Left lung (tissue), 10 donors: ENCODE results near the gene STING1. TPM values are rescaled to one million over a fixed set of nuclear protein-coding genes. Genes with fewer than 3 reads are reported as not detected.
A peak's percentile ranks its signal among the peaks of the same experiment; 100 is the strongest.

ENCODE experiments used
- ATAC-seq: fragments of 200-7000 bp; cut with Tn5 transposase; one replicate; pipeline ENCODE4 v1.9.1; 2020; ENCODE audit warnings: moderate library complexity
- DNase-seq, 4 donors: peaks; one replicate each; pipeline ENCODE4 v3.0.0-alpha.2; 2013 to 2020
- H3K27ac ChIP-seq, 2 donors: fragments of 200-600 bp; sonication (generic) in 1 of 2; one replicate each; pipeline versions ENCODE4 v1.5.0 to v1.8.0; 2020 to 2021
- H3K27me3 ChIP-seq, 2 donors: fragments of 200-600 bp; sonication (generic) in 1 of 2; one replicate each; pipeline versions ENCODE4 v1.5.0 to v1.8.0; 2020 to 2021
- H3K36me3 ChIP-seq, 2 donors: fragments of 200-600 bp; sonication (generic) in 1 of 2; one replicate each; pipeline versions ENCODE4 v1.5.0 to v1.8.0; 2020 to 2021
- H3K4me1 ChIP-seq, 2 donors: fragments of 200-600 bp; one replicate each; pipeline ENCODE4 v1.8.0; 2021
- H3K4me3 ChIP-seq, 2 donors: fragments of 200-600 bp; sonication (generic) in 1 of 2; one replicate each; pipeline versions ENCODE4 v1.5.0 to v1.8.0; 2020 to 2021; ENCODE audit warnings: mild to moderate bottlenecking in 1 of 2
- H3K9me3 ChIP-seq, 2 donors: fragments of 200-600 bp; sonication (generic) in 1 of 2; one replicate each; pipeline versions ENCODE4 v1.5.0 to v1.8.0; 2020 to 2021
- CTCF ChIP-seq, 2 donors: fragments of 200-600 bp; sonication (generic) in 1 of 2; IDR thresholded peaks; one replicate each; pipeline versions ENCODE4 v1.5.0 to v1.8.0; 2021; ENCODE audit warnings: antibody characterized with exemption in 2 of 2
- intact Hi-C, 2 donors: fragments of 100-400 bp; cut with DNase I; formaldehyde crosslinking; loops; one replicate each; pipeline versions ENCODE4 v1.11.2 to v1.14.2; 2022
- polyA plus RNA-seq, 6 donors: library from polyadenylated mRNA; unstranded; fragments of 120-200 nt; gene quantifications; one replicate each; pipeline ENCODE4 v1.2.1, GENCODE V29; 2013; ENCODE audit not compliant: insufficient read length in 6 of 6
- total RNA-seq, 2 donors: library from RNA; stranded (reverse); fragmentation: NEBNext Ultra II Directional; extraction: Animal tissue kit (Norgen Biotek cat#: 25700); gene quantifications; one replicate each; pipeline ENCODE4 v1.2.1, GENCODE V29; 2021
- donor health status: DM: no; HTN: yes; CAD: no.
- donor health status: DM: no; HTN: no; CAD: no.

Gene STING1
- total and polyA plus RNA-seq, 8 donors, result 64.3 to 105 (median 70.4) TPM

DNA sequence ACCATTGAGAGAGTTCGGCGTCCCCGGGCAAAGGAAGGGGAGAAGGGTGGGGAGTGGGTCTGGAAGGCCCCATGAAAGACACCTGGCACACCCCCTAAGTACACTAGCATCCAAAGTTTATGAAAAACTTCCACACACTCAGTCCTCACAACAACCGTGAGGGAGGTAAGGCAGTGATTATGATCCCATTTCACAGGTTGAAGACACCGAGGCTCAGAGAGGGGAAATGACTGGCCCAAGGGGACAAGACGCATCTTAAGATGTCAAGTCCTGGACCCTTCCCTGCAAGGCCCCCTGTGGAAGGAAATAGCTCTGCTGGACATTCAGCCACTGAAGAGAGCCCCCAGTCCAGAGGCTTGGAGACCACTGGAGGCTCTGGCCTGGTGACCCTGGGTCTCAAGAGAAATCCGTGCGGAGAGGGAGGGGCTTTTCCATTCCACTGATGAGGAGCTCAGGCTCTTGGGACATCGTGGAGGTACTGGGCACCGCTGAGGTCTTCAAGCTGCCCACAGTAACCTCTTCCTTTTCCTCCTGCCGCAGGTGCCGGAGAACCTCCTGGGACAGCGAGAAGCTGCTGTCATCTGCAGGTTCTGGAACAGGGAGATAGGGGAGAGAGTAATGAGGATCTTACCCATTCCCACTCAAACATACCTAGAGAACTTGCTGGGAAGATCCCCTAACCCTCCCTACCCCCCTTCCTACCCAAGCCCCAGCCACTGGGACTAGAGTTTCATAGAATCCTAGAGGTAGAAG lies 6.5 kb downstream of the STING1 start:
- Histone ChIP-seq H3K4me1 (peaks cover 25 to 95% of the 10 kb centered on the region in 2 donors), H3K4me3 (no peak overlapping the region), H3K27ac (peak overlapping the region in 1 of 2 donors; percentile 40), H3K9me3 (no peaks in the 10 kb centered on the region), H3K27me3 (no peaks in the 10 kb centered on the region), H3K36me3 (peaks cover 0 to 41% of the 10 kb centered on the region in 2 donors)
- TF ChIP-seq CTCF (IDR thresholded peaks at IDR 0.05), result no peak
- no peak for ATAC-seq
- intact Hi-C loops, result no loop called here
- DNase-seq, result no peak

- no peak for TF ChIP-seq CTCF (IDR thresholded peaks at IDR 0.05)
- no peaks in the 10 kb centered on the region for H3K9me3 ChIP-seq
- peaks cover 0 to 41% of the 10 kb centered on the region in 2 donors for H3K36me3 ChIP-seq
- peak overlapping the region in 1 of 2 donors; percentile 70 for H3K27ac ChIP-seq
- H3K4me3 ChIP-seq, result no peak overlapping the region
- DNase-seq, result peak in 2 of 4 donors; percentile 62 to 65
- peak; percentile 85 for ATAC-seq
- intact Hi-C loops, result no loop called here
- H3K27me3 ChIP-seq, result no peaks in the 10 kb centered on the region
- H3K4me1 ChIP-seq, result peaks cover 19 to 95% of the 10 kb centered on the region in 2 donors
These were observed 7.4 kb downstream of the STING1 start for GRCh38 chr5:139474890-139475791.

GRCh38 chr5:139473565-139473964 lies 9.0 kb downstream of the STING1 start:
- Histone ChIP-seq H3K4me3 (no peak overlapping the region), H3K27me3 (no peaks in the 10 kb centered on the region), H3K36me3 (peaks cover 0 to 36% of the 10 kb centered on the region in 2 donors), H3K27ac (peak overlapping the region; percentile 56 to 70), H3K4me1 (peaks cover 15 to 95% of the 10 kb centered on the region in 2 donors), H3K9me3 (no peaks in the 10 kb centered on the region)
- TF ChIP-seq CTCF (IDR thresholded peaks at IDR 0.05), result no peak
- intact Hi-C loops, result no loop called here
- ATAC-seq (no peak), DNase-seq (no peak)

- Histone ChIP-seq H3K4me1 (peaks cover 15 to 96% of the 10 kb centered on the region in 2 donors), H3K4me3 (no peak overlapping the region), H3K27ac (peak overlapping the region; percentile 56 to 70), H3K9me3 (no peaks in the 10 kb centered on the region), H3K27me3 (no peaks in the 10 kb centered on the region), H3K36me3 (peaks cover 0 to 32% of the 10 kb centered on the region in 2 donors)
- intact Hi-C loops, result no loop called here
- no peak for ATAC-seq
- no peak for TF ChIP-seq CTCF (IDR thresholded peaks at IDR 0.05)
- no peak for DNase-seq
These were observed 9.5 kb downstream of the STING1 start for GRCh38 chr5:139473105-139473504.
